ENCODE measurements around the gene MYLK.

MYLK gene

DNA sequence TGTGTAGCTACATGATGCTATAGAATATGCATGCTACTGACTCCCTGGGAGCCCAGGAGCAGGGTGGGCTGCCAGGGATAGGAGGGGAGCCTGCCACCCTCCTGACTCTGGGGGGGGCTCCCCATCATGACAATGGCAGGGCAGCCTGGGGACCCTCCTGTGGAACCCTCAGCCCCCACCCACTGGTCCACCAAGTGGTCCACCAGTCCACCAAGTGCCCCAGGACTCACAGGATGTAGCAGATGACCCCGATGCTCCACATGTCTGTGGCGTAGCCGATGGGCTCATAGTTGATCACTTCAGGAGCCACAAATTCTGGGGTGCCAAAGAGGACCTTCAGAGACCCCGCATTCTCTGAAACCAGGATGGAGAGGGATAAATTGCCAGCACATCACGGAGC is 246.3 kb downstream of the MYLK start:
- no peak for ATAC-seq (replicated peaks; ENCODE audit: extremely low read depth, poor library complexity, severe bottlenecking)
- Mint-ChIP-seq H3K4me3 (no peak overlapping the region), H3K36me3 (ENCODE audit: insufficient read depth) (no peaks in the 10 kb centered on the region), H3K9me3 (no peaks in the 10 kb centered on the region), H3K27ac (ENCODE audit: low read depth) (no peak overlapping the region), H3K27me3 (peaks cover 30% of the 10 kb centered on the region), H3K4me1 (no peaks in the 10 kb centered on the region)
- DNase-seq (ENCODE audit: low spot score in 2 of 2): no peak

GRCh38 chr3:123637131-123637530 is 247.0 kb downstream of the MYLK start:
- DNase-seq (ENCODE audit: low spot score in 2 of 2): no peak
- no peaks in the 10 kb centered on the region for H3K36me3 Mint-ChIP-seq (ENCODE audit: insufficient read depth)
- no peaks in the 10 kb centered on the region for H3K4me1 Mint-ChIP-seq
- no peaks in the 10 kb centered on the region for H3K9me3 Mint-ChIP-seq
- ATAC-seq (replicated peaks; ENCODE audit: extremely low read depth, poor library complexity, severe bottlenecking): no peak
- H3K27me3 Mint-ChIP-seq: peaks cover 26% of the 10 kb centered on the region
- no peak overlapping the region for H3K27ac Mint-ChIP-seq (ENCODE audit: low read depth)
- no peak overlapping the region for H3K4me3 Mint-ChIP-seq

DNA sequence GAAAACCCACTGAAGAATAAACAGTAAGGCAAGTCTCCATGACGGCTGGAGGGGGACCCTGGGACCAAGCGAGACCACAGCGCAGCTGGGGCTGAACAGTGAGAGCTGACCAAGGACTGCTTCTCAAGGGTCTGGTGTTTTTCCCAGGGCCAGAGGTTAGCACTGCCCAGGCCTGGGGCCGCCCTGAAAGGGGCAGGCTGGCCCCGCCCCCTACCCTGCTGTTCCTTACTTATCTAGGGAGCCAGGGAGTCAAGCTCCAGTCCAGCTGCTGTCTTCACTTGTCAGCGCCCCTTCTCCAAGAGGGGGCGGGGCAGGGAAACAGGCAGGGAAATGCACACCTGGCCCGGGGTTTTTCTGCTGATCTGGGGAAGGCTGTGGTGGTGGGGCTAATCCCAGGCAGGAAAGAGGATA is 247.7 kb downstream of the MYLK start:
- no peak overlapping the region for H3K4me3 Mint-ChIP-seq

DNA sequence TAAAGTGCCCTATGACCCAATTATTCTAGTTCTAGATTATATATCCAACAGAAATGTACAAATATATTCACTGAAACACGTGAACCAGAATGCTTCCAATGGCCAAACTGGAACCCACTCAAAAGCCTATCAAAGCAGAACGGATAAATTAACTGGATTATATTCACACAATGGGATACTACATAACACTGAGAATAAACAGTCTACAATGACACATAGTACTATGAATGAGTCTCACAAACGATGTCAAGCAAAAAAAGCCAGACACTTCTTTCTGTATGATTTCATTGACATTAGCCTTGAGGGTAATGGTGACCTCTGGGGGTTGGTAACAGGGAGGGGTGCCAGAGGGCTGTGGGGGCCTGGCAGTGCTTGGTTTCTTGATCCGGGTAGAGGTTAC is 248.4 kb downstream of the MYLK start:
- H3K4me3 Mint-ChIP-seq: no peak overlapping the region
- no peaks in the 10 kb centered on the region for H3K9me3 Mint-ChIP-seq
- ATAC-seq (replicated peaks; ENCODE audit: extremely low read depth, poor library complexity, severe bottlenecking) (no peak), DNase-seq (ENCODE audit: low spot score in 2 of 2) (no peak)
- H3K36me3 Mint-ChIP-seq (ENCODE audit: insufficient read depth): no peaks in the 10 kb centered on the region
- peaks cover 17% of the 10 kb centered on the region for H3K27me3 Mint-ChIP-seq
- no peaks in the 10 kb centered on the region for H3K4me1 Mint-ChIP-seq
- H3K27ac Mint-ChIP-seq (ENCODE audit: low read depth): no peak overlapping the region

More for the DNA sequence above, 247.7 kb downstream of the MYLK start:
- no peaks in the 10 kb centered on the region for H3K4me1 Mint-ChIP-seq
- H3K27ac Mint-ChIP-seq (ENCODE audit: low read depth): no peak overlapping the region
- H3K27me3 Mint-ChIP-seq: peaks cover 20% of the 10 kb centered on the region
- no peak for DNase-seq (ENCODE audit: low spot score in 2 of 2)
- no peak for ATAC-seq (replicated peaks; ENCODE audit: extremely low read depth, poor library complexity, severe bottlenecking)
- no peaks in the 10 kb centered on the region for H3K9me3 Mint-ChIP-seq
- no peaks in the 10 kb centered on the region for H3K36me3 Mint-ChIP-seq (ENCODE audit: insufficient read depth)

- Mint-ChIP-seq H3K4me1 (no peaks in the 10 kb centered on the region), H3K27ac (ENCODE audit: low read depth) (no peak overlapping the region), H3K9me3 (no peaks in the 10 kb centered on the region), H3K36me3 (ENCODE audit: insufficient read depth) (no peaks in the 10 kb centered on the region), H3K4me3 (no peak overlapping the region), H3K27me3 (peaks cover 12% of the 10 kb centered on the region)
- ATAC-seq (replicated peaks; ENCODE audit: extremely low read depth, poor library complexity, severe bottlenecking): no peak
- DNase-seq (ENCODE audit: low spot score in 2 of 2): no peak
Observed at GRCh38 chr3:123635217-123635616, 248.9 kb downstream of the MYLK start.

GRCh38 chr3:123634149-123635051 is 249.7 kb downstream of the MYLK start:
- ATAC-seq (replicated peaks; ENCODE audit: extremely low read depth, poor library complexity, severe bottlenecking) (no peak), DNase-seq (ENCODE audit: low spot score in 2 of 2) (no peak)
- Mint-ChIP-seq H3K4me1 (no peaks in the 10 kb centered on the region), H3K9me3 (no peaks in the 10 kb centered on the region), H3K4me3 (no peak overlapping the region), H3K27ac (ENCODE audit: low read depth) (no peak overlapping the region), H3K36me3 (ENCODE audit: insufficient read depth) (no peaks in the 10 kb centered on the region), H3K27me3 (peaks cover 11% of the 10 kb centered on the region)

DNA sequence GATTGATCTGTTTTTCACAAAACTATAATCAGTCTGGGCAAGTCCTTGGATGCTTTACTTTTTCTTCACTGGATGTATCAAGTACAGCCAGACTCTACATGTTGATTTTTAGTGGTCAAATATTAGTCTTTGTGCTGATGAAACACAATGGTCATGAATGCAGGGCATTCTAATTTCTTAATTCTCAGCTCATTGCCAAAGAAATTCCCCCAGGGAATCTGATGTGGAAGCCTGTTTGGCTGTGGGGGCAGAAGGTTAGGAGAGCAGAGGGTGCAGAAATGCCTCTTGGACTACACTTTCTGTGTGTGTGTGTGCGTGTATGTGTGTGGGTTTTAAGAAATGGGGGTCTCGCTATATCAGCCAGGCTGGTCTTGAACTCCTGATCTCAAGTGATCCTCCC is 250.6 kb downstream of the MYLK start:
- H3K27me3 Mint-ChIP-seq: peaks cover 13% of the 10 kb centered on the region
- H3K36me3 Mint-ChIP-seq (ENCODE audit: insufficient read depth): no peaks in the 10 kb centered on the region
- DNase-seq (ENCODE audit: low spot score in 2 of 2): no peak
- H3K9me3 Mint-ChIP-seq: no peaks in the 10 kb centered on the region
- no peak for ATAC-seq (replicated peaks; ENCODE audit: extremely low read depth, poor library complexity, severe bottlenecking)
- no peak overlapping the region for H3K27ac Mint-ChIP-seq (ENCODE audit: low read depth)
- no peak overlapping the region for H3K4me3 Mint-ChIP-seq
- no peaks in the 10 kb centered on the region for H3K4me1 Mint-ChIP-seq

GRCh38 chr3:123632161-123632655 is 251.9 kb downstream of the MYLK start:
- DNase-seq (ENCODE audit: low spot score in 2 of 2) (no peak), ATAC-seq (replicated peaks; ENCODE audit: extremely low read depth, poor library complexity, severe bottlenecking) (no peak)
- H3K36me3 Mint-ChIP-seq (ENCODE audit: insufficient read depth): no peaks in the 10 kb centered on the region
- H3K9me3 Mint-ChIP-seq: no peaks in the 10 kb centered on the region
- no peak overlapping the region for H3K4me3 Mint-ChIP-seq
- no peak overlapping the region for H3K27ac Mint-ChIP-seq (ENCODE audit: low read depth)
- H3K27me3 Mint-ChIP-seq: peaks cover 23% of the 10 kb centered on the region
- no peaks in the 10 kb centered on the region for H3K4me1 Mint-ChIP-seq

DNA sequence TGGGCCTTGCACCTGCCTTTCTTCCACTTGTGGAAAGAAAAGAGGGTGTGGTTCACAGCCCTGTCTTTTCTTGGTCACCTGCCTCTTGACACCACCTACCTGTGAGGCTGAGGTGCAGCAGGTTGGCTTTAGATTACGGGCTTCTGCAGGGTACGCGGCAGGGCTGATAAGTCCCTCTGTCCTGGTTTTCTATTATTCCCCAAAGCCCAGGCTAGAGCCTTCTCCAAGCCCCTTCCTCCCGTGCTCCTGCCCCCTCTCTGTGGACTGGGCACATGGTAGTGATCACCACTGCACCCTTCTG is 254.4 kb downstream of the MYLK start:
- no peak overlapping the region for H3K27ac Mint-ChIP-seq (ENCODE audit: low read depth)
- DNase-seq (ENCODE audit: low spot score in 2 of 2) (no peak), ATAC-seq (replicated peaks; ENCODE audit: extremely low read depth, poor library complexity, severe bottlenecking) (no peak)
- no peak overlapping the region for H3K4me3 Mint-ChIP-seq
- peaks cover 30% of the 10 kb centered on the region for H3K27me3 Mint-ChIP-seq
- no peaks in the 10 kb centered on the region for H3K36me3 Mint-ChIP-seq (ENCODE audit: insufficient read depth)
- H3K9me3 Mint-ChIP-seq: no peaks in the 10 kb centered on the region
- H3K4me1 Mint-ChIP-seq: no peaks in the 10 kb centered on the region

- Mint-ChIP-seq H3K4me1 (no peaks in the 10 kb centered on the region), H3K36me3 (ENCODE audit: insufficient read depth) (no peaks in the 10 kb centered on the region), H3K4me3 (no peak overlapping the region), H3K27ac (ENCODE audit: low read depth) (no peak overlapping the region), H3K27me3 (peaks cover 32% of the 10 kb centered on the region), H3K9me3 (no peaks in the 10 kb centered on the region)
- DNase-seq (ENCODE audit: low spot score in 2 of 2): no peak
- ATAC-seq (replicated peaks; ENCODE audit: extremely low read depth, poor library complexity, severe bottlenecking): no peak
Observed at GRCh38 chr3:123628996-123629746, 255.0 kb downstream of the MYLK start.

DNA sequence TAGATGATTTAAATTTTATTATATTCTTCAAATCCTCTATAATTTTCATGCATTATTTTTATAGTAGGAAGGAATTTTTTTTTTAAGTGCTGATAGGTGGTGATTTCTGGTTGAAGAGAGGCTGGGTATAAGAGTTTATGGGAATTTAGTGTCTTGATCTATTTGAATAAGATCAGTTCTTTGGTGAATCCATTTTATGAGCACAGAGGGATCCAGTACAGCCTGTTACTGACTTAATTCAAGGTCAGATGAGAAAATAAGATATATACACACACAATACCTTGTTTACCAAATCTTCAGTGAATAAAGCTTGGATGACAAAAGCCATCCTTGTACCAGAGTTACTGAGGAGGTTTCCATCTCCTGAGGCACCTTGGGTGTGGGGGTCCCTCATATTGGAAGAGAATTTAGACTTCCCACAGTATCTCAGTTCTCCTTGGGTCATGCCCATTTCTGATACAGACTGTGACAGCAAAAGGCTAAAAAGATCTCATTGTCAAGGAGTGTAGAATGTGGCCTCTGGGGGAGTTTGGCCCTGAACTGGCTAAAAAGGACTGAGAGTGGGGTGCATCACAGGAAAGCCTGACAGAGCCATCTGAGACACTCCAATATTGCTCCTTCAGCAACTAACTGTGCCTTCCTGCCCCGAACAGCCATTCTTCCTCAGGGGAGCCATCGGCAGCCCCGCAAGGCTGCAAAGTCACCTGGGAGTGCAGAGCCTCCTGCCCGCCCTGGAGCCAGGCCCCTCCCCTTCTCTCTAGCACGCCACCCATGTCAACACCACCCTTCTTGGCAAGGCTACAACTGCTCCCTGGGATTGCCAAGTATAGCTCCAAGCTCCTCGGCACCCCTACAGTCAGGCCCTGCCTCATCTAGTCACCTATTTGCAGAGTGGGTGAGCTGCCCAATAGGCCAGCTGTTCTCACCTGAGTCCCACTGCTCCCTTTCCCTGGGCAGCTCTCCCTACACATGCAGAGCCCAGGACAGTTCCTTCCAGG is 256.2 kb downstream of the MYLK start:
- Mint-ChIP-seq H3K27me3 (peaks cover 32% of the 10 kb centered on the region), H3K27ac (ENCODE audit: low read depth) (no peak overlapping the region), H3K9me3 (no peaks in the 10 kb centered on the region), H3K4me1 (no peaks in the 10 kb centered on the region), H3K36me3 (ENCODE audit: insufficient read depth) (no peaks in the 10 kb centered on the region), H3K4me3 (no peak overlapping the region)
- DNase-seq (ENCODE audit: low spot score in 2 of 2) (no peak), ATAC-seq (replicated peaks; ENCODE audit: extremely low read depth, poor library complexity, severe bottlenecking) (no peak)

DNA sequence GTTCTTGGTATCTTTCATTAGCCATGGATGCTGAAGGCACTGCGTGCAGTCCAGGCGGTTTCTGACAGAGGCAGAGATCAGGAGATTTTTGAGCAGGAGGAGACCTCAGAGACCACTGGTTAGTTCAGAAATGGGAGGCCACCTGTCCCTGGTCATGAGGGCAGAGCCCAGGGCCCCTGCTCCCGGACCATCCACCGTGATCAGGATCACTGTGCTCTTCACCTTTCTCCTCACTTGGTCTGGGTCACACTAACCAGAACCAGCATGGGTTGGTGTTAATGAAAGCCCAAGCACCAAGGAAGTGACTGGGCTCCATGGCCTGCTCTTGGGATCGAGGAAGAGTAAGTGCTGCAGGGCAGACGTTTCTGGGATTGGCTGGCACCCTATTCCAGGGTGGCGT is 257.3 kb downstream of the MYLK start:
- DNase-seq (ENCODE audit: low spot score in 2 of 2) (no peak), ATAC-seq (replicated peaks; ENCODE audit: extremely low read depth, poor library complexity, severe bottlenecking) (no peak)
- Mint-ChIP-seq H3K9me3 (no peaks in the 10 kb centered on the region), H3K4me3 (no peak overlapping the region), H3K27me3 (peaks cover 32% of the 10 kb centered on the region), H3K4me1 (no peaks in the 10 kb centered on the region), H3K36me3 (ENCODE audit: insufficient read depth) (no peaks in the 10 kb centered on the region), H3K27ac (ENCODE audit: low read depth) (no peak overlapping the region)

All from central memory CD8-positive, alpha-beta T cell (primary cell).